Motor neuron (in vitro differentiated cells): ENCODE data around the gene CLSTN1. TPM values are rescaled to one million over a fixed set of nuclear protein-coding genes. Genes with fewer than 3 reads are reported as not detected.
A peak's percentile ranks its signal among the peaks of the same experiment; 100 is the strongest.
"Not testable (repeated sequence)": the region's sequence is repeated elsewhere in the genome, so short reads cannot be mapped to it uniquely, and the experiment has no call there.

Source experiments
- ATAC-seq, 8 experiments: fragments of 200-7000 bp; cut with Tn5 transposase; replicated peaks in 6 of 8; 2 replicates each; pipeline ENCODE4 v1.8.0; 2021; ENCODE audit warnings: mild to moderate bottlenecking in 8 of 8, moderate library complexity in 8 of 8
- H3K27ac ChIP-seq, 2 donors: fragments of 250-450 bp; sonication (Bioruptor Pico); 2 replicates each; pipeline ENCODE4 v1.9.0; 2021; ENCODE audit warnings: antibody characterized with exemption in 2 of 2, mild to moderate bottlenecking in 2 of 2, moderate library complexity in 1 of 2
- H3K4me1 ChIP-seq, 2 donors: fragments of 250-450 bp; sonication (Bioruptor Pico); replicated peaks in 1 of 2; 2 replicates each; pipeline ENCODE4 v1.6.1; 2021; ENCODE audit warnings: antibody characterized with exemption in 2 of 2, mild to moderate bottlenecking in 2 of 2, moderate library complexity in 1 of 2
- H3K4me3 ChIP-seq, 5 donors: fragments of 250-450 bp; sonication (Bioruptor Pico); 2 replicates each; pipeline ENCODE4 v1.9.0; 2021; ENCODE audit warnings: antibody characterized with exemption in 5 of 5, mild to moderate bottlenecking in 5 of 5, moderate library complexity in 4 of 5
- WGBS, 10 experiments: fragments of 450-650 bp; shearing (Covaris generic); methylation state at CpG; one replicate each; pipeline ENCODE4 v1.0.0; 2022; 5-methylcytosine and 5-hydroxymethylcytosine counted together
- in situ Hi-C, 9 experiments: fragments of 400-800 bp; cut with MboI; loops; one replicate each; pipeline ENCODE4 v1.15.0; 2021; ENCODE audit warnings: low sequenced_read_pairs in 9 of 9, low pct_unique_long_range_greater_than_20kb in 2 of 9; ENCODE audit not compliant: unreplicated experiment in 9 of 9
- total RNA-seq, 8 experiments: library from RNA; unstranded; fragments of 300-600 nt; gene quantifications; 2 replicates each; pipeline versions ENCODE4 v1.2.3 to v1.2.4, GENCODE V29; 2022

Gene CLSTN1
- total RNA-seq, 8 experiments from 2014 or later: 36.6 to 140 (median 112) TPM

- WGBS, 10 experiments: 60 to 98% (median 92%) methylated on average over 1 to 13 of the region's 13 CpGs; no CpG with 5 or more reads in 1 of the 10 experiments
These were observed 20.5 kb downstream of the CLSTN1 start for GRCh38 chr1:9803003-9803918.

GRCh38 chr1:9801909-9802308 is 21.9 kb downstream of the CLSTN1 start:
- WGBS, 10 experiments: 100% methylated on average over 1 of the region's 1 CpG; no CpG with 5 or more reads in 5 of the 10 experiments
- in situ Hi-C loops: no loop called here
- Histone ChIP-seq H3K4me1 (no peaks in the 10 kb centered on the region), H3K27ac (no peak overlapping the region), H3K4me3 (no peak overlapping the region)
- no peak for ATAC-seq

More at GRCh38 chr1:9803003-9803918, 20.5 kb downstream of the CLSTN1 start:
- H3K27ac ChIP-seq, in situ Hi-C loops, H3K4me3 ChIP-seq, ATAC-seq, H3K4me1 ChIP-seq: not testable (repeated sequence)

GRCh38 chr1:9798236-9799130 is 25.3 kb downstream of the CLSTN1 start:
- 27 to 97% (median 90%) methylated on average over 2 to 11 of the region's 11 CpGs for WGBS, 10 experiments
- Histone ChIP-seq H3K27ac (no peak overlapping the region), H3K4me1 (peaks cover 6 to 10% of the 10 kb centered on the region in 2 donors), H3K4me3 (no peak overlapping the region)
- in situ Hi-C loops: loop anchor here in 1 of 9 experiments (10.0 kb wide), 1 partner anchor 66 kb away; no protein-coding TSS in a partner anchor
- ATAC-seq: peak in 1 of 8 experiments; percentile 51

DNA sequence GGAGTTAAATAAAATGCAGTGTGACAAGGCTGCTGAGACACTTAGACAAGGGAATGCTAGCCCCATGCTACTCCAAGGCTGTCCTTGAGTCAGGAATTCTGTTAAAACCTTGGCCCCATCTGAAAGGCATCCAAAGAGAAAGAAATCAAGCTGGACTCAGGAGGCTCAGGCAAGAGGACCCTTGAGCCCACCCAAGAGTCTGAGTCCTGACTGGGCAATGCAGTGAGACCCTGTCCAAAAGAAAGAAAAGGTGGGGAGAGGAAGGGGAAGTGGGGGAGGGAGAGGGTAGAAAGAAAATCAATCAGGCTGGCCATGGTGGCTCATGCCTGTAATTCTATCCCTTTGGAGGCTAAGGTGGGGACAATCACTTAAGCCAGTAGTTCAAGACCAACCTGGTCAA is 26.7 kb downstream of the CLSTN1 start:
- in situ Hi-C loops: loop anchor here in 1 of 9 experiments (10.0 kb wide), 1 partner anchor 68 kb away; no protein-coding TSS in a partner anchor
- ATAC-seq: no peak
- Histone ChIP-seq H3K27ac (no peak overlapping the region), H3K4me1 (peaks cover 18 to 23% of the 10 kb centered on the region in 2 donors), H3K4me3 (no peak overlapping the region)

DNA sequence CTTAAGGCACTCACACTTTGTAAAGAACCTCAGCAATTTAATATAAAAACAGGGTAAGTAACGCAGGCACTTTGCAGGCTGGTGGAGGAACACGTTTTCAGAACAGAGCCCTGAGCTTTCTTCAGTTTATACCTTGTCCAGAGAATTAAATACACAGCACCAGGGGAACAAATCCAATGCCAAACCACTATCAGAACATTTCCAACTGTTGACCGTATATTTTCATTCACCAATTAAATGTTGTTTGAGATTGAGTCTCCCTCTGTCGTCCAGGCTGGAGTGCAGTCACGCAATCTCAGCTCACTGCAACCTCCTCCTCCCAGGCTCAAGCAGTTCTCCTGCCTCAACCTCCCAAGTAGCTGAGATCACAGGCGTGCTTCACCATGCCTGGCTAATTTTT is 29.7 kb downstream of the CLSTN1 start:
- Histone ChIP-seq H3K4me1 (peaks cover 18 to 24% of the 10 kb centered on the region in 2 donors), H3K4me3 (no peak overlapping the region), H3K27ac (no peak overlapping the region)
- in situ Hi-C loops: loop anchor here in 1 of 9 experiments (10.0 kb wide), 1 partner anchor 71 kb away; no protein-coding TSS in a partner anchor
- ATAC-seq: no peak
- 74 to 100% (median 83%) methylated on average over 2 to 6 of the region's 6 CpGs; no CpG with 5 or more reads in 2 of the 10 experiments for WGBS, 10 experiments

- WGBS, 10 experiments: 5 to 100% (median 51%) methylated on average over 1 to 13 of the region's 15 CpGs; no CpG with 5 or more reads in 1 of the 10 experiments
- no peak overlapping the region for H3K27ac ChIP-seq
- in situ Hi-C loops: loop anchor here in 1 of 9 experiments (10.0 kb wide), 1 partner anchor 72 kb away; no protein-coding TSS in a partner anchor
These were observed 30.5 kb downstream of the CLSTN1 start for GRCh38 chr1:9793291-9793690.

GRCh38 chr1:9792156-9793042 is 31.4 kb downstream of the CLSTN1 start:
- no peak overlapping the region for H3K4me3 ChIP-seq
- no peak overlapping the region for H3K27ac ChIP-seq
- peaks cover 18 to 24% of the 10 kb centered on the region in 2 donors for H3K4me1 ChIP-seq
- ATAC-seq: peak in 7 of 8 experiments; percentile 47 to 96 (median 72)
- in situ Hi-C loops: loop anchor here in 1 of 9 experiments (10.0 kb wide), 1 partner anchor 72 kb away; no protein-coding TSS in a partner anchor
- WGBS, 10 experiments: 58 to 92% (median 67%) methylated on average over 2 to 14 of the region's 14 CpGs

More at GRCh38 chr1:9793291-9793690, 30.5 kb downstream of the CLSTN1 start:
- H3K4me1 ChIP-seq: peaks cover 18 to 24% of the 10 kb centered on the region in 2 donors
- peak in 5 of 8 experiments; percentile 23 to 87 (median 85) for ATAC-seq
- no peak overlapping the region for H3K4me3 ChIP-seq

DNA sequence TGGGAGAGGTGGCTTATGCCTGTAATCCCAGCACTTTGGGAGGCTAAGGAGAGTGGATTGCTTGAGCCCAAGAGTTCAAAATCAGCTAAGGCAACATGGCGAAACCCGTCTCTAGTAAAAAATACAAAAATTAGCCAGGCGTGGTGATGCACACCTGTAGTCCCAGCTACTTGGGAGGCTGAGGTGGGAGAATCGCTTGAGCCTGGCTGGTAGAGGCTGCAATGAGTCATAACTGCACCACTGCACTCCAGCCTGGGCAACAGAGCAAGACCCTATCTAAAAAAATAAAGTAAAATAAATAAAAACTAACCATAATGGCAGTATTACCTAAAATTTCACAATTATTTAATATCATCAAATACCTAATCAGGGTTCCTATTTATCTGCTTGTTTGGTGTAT is 34.1 kb downstream of the CLSTN1 start:
- WGBS, 10 experiments: 80 to 100% (median 96%) methylated on average over 1 to 4 of the region's 4 CpGs; no CpG with 5 or more reads in 3 of the 10 experiments
- in situ Hi-C loops: loop anchor here in 1 of 9 experiments (10.0 kb wide), 1 partner anchor 75 kb away; no protein-coding TSS in a partner anchor
- ATAC-seq: not testable (repeated sequence)

GRCh38 chr1:9787702-9788101 is 36.1 kb downstream of the CLSTN1 start:
- ATAC-seq: no peak
- no peak overlapping the region for H3K4me3 ChIP-seq
- in situ Hi-C loops: no loop called here
- 93 to 100% (median 100%) methylated on average over 2 to 8 of the region's 8 CpGs; no CpG with 5 or more reads in 4 of the 10 experiments for WGBS, 10 experiments
- H3K27ac ChIP-seq: no peak overlapping the region
- peaks cover 5 to 7% of the 10 kb centered on the region in 2 donors for H3K4me1 ChIP-seq

More for the DNA sequence above, 34.1 kb downstream of the CLSTN1 start:
- H3K4me3 ChIP-seq, H3K27ac ChIP-seq: not testable (repeated sequence)
- peaks cover 18 to 24% of the 10 kb centered on the region in 2 donors for H3K4me1 ChIP-seq

DNA sequence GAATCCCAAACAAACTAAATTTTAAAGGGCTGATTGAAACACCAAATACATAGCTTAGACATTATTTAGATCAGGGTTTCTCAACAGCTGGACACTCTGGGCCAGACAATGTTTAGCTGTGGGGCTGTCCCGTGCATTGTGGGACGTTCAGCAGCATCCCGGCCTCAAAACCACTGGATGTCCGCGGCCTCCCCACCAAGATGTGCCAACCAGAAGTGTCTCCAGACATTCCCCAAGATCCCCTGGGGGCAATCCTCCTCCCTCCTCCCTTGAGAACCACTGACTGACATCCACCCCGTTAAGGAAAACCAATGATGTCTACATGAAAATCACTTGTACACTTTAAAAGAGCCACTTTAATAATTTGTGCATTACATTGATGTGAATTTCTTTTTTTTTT is 38.4 kb downstream of the CLSTN1 start:
- WGBS, 10 experiments: 40 to 92% (median 77%) methylated on average over 2 to 6 of the region's 6 CpGs; no CpG with 5 or more reads in 4 of the 10 experiments
- ATAC-seq: no peak
- Histone ChIP-seq H3K4me3 (no peak overlapping the region), H3K4me1 (no peaks in the 10 kb centered on the region), H3K27ac (no peak overlapping the region)
- in situ Hi-C loops: no loop called here

DNA sequence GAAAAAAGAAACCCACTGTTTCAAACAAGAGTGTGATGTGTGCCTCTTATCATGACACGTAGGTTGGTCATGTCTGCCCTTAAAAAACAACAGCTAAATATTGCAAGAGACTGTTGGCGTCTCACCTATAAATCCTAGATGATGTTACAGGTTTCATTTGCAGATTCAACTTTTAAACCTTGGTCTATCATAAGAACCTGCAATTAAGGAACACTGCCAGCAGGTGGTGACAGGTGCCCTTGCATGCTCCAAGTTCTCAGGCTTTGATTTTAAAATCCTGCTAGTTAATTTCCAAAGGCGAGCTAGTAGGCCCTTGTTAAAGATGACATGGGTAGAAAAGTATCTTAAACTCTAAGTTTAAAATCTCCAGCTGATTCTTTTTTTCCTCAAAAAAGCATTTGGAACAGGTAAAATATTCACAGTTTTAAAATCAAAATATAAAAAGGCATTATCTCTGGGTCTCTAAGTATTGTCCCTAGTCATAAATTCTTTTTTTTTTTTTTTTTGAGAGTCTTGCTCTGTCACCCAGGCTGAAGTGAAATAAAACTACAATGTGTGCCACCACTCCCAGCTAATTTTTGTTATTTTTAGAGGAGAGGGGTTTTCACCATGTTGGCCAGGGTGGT is 39.1 kb downstream of the CLSTN1 start:
- peak in 1 of 8 experiments; percentile 42 for ATAC-seq

More for the DNA sequence above, 39.1 kb downstream of the CLSTN1 start:
- Histone ChIP-seq H3K4me1 (no peaks in the 10 kb centered on the region), H3K4me3 (no peak overlapping the region), H3K27ac (no peak overlapping the region)
- WGBS, 10 experiments: 57 to 100% (median 92%) methylated on average over 1 to 3 of the region's 3 CpGs
- in situ Hi-C loops: no loop called here
